HL-60/S4 (cell line): ENCODE data around the gene SUMO2.
"Not testable (repeated sequence)": the region's sequence is repeated elsewhere in the genome, so short reads cannot be mapped to it uniquely, and the experiment has no call there.

Experiments
- in situ Hi-C: fragments of 300-500 bp; cut with MboI; formaldehyde crosslinking; loops from 2 replicates; pipeline ENCODE4 v1.14.3; 2022; ENCODE audit warnings: low sequenced_read_pairs

Gene SUMO2

DNA sequence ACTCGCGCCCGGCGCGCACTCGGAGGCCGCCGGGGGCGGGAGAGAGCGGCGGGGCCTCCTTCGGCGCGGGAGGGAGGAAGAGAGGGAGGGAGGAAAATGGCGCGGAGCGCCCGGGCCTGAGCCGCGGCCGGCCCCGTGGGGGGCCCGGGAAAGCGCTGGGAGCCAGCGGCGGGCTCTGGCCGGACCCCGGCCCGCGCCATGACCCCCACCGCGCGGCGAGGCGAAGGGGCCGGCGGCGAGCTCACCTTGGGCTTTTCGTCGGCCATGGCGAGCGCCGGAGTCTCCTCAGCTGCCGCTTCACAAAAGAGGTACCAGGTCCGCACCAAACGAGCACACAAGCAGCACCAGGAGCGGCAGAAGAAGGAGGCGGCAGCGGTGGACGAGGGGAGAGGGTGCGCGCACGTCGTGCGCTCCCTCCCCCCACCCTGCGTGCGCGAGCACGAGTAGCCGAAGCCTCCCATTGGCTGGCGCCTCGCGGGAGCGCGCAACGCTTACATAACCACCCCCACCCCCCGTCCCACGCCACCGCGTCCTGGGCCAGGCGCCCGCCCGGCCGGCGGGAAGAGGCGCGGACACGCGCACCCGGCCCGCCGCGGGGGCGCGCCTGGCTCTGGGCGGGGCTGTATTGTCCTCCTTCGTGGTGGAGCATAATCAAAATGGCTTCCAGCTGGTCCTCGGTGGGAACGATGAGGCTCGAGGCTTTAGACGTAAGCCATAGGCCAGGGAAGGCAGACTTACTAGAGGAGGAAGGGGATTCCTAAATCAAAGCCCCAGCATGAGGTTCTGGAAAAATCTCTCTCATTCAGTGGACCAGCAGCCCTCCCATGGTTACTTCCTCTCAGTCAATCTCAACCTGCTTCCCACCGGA lies at the start of gene SUMO2:
TSS of gene SUMO2 (minus strand) at position 391 of the 868 bp plus-strand sequence. CDS start at position 266, 125 bp downstream.
- in situ Hi-C loops = no loop called here

DNA sequence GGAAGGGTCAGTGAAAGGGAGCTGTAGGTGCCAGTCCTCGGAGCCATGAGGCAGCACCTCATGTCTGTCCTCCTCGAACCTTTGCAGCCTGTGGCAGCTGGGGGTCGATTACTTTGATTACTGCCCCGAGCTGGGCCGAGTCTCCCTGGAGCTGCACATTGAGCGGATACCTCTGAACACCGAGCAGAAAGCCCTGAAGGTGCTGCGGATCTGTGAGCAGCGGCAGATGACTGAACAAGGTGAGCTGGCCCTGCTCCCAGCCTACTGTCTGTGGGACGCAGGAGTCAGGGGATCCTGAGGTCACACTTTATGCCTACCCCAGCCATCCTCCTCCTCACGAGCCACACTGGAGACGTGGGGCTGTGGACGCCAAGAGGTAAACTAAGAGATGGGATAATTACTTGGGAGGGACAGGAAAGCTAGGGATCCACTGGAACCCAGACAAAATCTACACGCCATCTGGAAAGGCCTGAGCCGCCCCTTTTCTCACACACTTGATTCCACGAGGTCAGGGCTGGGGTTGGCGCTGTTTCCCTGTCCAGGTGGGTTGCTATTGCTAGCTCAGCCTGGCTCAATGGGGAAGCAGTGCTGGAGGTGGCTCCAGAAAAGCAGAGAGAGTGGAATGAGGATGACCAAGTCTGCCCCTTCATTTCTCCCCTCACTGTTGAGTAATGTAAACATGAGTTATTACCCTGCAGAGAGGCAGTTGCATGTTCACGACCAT lies 49.1 kb upstream of the SUMO2 start:
- in situ Hi-C loops = no loop called here

DNA sequence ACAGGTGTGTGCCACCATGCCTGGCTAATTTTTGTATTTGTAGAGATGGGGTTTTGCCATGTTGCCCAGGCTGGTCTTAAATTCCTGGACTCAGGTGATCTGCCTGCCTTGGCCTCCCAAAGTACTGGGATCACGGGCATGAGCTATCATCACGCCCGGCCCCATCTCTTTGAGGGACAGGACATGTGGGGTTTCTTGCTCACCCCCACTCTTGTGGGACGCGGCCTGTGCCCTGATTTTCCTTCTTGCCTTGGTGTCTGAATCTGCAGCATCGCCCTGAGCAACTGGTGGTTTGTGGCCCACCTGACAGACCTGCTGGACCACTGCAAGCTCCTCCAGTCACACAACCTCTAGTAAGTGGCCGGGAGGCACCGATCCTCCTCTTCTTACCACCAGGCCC lies 48.3 kb upstream of the SUMO2 start:
- in situ Hi-C loops = no loop called here

DNA sequence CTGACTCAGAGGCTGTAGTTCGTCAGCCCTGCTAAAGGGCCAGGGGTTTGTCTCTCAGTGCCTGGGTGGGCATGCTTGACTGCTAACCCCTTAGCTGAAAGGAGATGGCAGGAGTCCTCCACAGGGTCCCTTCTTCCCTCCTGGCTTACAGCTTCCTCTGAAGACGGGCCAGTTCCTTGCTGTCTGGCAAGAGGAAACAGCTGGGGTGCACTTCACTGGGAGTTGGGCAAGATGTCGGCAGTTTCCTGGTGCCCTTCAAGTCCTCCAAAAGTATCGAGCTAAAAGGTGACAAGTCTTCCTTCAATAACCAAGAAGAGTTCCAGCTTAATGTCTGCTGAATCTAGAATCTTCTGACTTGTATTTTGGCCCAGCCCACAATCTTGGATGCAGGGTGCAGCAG lies 46.1 kb upstream of the SUMO2 start:
- in situ Hi-C loops = no loop called here

DNA sequence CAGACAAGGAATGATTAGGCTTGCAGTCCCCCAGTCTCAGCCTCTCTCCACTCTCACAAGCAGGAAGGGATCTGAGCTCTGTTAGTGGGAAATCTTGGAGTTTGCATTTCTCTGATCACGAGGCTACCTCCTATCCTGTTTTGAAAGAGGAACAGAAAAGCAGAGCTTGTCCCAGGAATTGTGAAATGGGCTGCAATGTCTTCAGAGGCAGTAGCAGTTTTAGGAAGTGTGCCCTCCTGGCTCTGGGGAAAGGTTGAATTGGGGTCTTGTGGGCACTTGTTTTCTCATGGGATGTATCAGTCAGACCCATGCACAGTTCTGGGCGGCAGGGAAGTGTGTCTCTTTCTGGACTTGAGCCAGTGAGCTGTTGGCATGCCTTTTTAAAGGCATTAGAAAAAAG lies 45.5 kb upstream of the SUMO2 start:
- in situ Hi-C loops = no loop called here

DNA sequence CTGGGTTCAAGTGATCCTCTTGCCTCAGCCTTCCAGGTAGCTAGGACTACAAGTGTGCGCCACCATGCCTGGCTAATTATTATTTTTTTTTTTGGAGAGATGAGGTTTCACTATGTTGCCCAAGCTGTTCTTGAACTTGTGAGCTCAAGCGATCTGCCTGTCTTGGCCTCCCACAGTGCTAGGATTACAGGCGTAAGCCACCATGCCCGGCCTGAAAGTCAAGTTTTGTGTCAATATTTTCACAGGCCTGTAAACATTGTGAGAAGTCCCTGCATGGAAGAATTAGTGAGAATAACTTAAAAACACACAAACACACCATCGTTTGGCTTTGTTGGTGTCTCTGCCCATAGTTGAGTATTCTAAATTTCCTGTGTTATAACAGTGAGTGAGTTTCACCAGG lies 45.0 kb upstream of the SUMO2 start:
- in situ Hi-C loops = no loop called here

DNA sequence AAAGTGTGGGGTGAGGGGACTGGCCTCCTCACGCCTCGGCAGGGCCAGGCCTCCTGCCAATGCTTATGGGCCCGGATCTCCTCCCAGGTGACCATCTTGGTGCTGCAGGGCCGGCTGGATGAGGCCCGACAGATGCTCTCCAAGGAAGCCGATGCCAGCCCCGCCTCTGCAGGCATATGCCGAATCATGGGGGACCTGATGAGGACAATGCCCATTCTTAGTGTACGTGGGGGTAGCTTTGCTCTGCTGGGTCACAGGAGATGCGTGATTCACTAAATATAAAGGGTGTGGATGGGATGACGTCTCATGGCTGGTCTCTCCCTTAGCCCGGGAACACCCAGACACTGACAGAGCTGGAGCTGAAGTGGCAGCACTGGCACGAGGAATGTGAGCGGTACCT lies 42.3 kb upstream of the SUMO2 start:
- in situ Hi-C loops = no loop called here

DNA sequence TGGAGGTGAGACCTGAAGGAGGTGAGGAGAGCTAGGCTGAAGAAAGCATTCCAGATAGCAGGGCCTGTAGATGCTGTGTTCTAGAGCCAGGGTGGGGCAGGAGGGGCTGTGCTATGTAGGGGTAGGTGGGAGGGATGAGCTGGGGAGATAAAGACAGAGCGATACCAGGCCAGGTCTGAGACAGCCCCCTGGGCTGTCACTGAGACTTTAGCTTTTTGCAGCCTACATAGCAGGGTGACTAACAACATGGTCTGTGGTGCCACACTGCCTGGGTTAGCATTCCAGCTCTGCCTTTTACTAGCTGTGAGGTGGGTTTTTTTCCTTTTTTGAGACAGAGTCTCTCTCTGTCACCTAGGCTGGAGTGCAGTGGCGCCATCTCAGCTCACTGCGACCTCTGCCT lies 37.1 kb upstream of the SUMO2 start:
- in situ Hi-C loops = no loop called here

DNA sequence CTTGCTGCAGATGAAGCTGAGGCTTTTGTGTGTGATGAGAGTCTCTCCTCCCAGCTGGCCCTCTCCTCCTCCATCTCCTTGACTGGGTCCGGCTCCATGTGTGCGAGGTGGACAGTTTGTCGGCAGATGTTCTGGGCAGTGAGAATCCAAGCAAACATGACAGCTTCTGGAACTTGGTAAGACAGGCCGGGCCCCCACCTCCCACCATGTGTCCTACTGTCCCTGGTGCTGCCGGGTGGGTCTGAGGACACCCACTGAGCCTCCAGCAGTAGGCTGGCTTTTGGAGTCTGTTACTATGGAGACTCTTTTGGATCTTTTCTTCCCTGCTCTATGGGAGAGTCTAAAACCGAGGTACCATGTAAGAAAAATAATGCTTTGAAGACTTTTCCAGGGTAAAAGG lies 35.4 kb upstream of the SUMO2 start:
- in situ Hi-C loops = no loop called here

DNA sequence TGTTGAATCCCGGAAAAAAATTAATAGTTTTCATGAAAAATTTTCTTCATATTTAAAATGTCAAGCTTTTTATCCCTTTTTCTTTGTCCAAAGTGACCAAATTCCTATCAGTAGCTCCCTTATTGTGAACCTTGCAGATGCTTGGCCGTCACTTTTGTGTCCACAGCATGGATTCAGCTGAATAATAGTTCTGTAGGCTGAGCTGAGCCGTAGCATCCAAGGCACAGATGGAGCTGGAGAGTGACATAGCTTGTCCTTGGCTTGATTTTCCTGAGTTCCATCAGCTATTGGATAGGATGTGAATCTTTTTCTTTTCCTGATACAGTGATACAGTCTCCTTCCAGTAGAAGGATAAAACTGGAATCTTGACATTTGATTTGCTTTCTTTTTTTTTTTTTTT lies 26.3 kb upstream of the SUMO2 start:
- in situ Hi-C loops = no loop called here

DNA sequence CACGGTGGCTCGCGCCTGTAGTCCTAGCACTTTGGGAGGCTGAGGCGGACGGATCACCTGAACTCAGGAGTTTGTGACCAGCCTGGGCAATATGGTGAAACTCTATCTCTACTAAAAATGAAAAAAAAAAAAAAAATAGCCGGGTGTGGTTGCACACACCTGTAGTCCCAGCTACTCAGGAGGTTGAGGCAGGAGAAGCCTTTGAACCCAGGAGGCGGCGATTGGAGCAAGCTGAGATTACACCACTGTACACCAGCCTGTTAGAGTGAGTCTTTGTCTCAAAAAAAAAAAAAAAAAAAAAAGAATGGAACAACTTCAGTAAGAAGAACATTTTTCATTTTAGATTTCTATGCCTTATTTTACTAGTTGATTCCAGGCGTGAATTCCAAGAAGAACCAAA lies 25.4 kb upstream of the SUMO2 start:
- in situ Hi-C loops = no loop called here

DNA sequence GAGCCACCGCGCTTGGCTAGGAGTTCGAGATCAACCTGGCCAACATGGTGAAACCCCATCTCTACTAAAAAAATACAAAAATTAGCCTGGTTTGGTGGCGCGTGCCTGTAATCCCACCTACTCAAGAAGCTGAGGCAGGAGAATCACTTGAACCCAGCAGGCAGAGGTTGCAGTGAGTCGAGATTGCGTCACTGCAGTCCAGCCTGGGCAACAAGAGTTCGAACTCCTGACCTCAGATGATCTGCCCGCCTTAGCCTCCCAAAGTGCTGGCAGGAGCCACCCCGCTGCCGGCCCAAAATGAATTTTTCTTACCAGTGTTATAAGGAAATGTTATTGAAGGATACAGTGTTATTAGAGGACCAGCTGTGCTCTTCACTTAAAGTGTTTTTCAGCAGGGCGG lies 25.0 kb upstream of the SUMO2 start:
- in situ Hi-C loops = no loop called here

DNA sequence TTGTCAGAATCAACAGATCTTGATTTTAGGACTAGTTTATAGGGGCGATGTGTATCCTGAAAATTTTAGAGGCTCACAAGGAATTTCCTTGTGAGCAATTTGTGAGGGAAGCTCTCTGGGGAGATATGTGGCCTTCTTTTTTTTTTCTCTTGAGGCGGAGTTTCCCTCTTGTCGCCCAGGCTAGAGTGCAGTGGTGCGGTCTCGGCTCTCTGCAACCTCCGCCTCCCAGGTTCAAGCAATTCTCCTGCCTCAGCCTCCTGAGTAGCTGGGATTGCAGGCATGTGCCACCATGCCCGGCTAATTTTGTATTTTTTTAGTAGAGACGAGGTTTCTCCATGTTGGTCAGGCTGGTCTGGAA lies 24.3 kb upstream of the SUMO2 start:
- in situ Hi-C loops = not testable (repeated sequence)

DNA sequence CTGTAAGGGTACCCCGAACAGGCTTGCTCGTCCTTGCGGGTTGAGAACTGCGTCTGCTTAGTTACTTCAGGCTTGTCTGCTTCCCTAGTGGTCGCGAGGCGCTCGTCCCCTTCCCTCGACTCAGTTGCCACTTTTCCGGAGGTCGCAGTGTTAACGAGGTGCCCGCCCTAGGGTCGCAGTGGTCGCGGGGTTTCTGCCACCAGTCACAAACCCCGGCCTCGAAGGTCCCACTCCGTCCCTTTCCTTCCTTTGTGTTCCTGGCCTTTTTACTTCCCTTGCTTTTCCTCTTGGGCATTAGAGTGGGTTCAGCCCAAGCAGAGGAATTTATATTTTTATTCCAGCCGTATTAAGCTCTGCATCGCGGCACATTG lies 23.0 kb upstream of the SUMO2 start:
- in situ Hi-C loops = no loop called here

DNA sequence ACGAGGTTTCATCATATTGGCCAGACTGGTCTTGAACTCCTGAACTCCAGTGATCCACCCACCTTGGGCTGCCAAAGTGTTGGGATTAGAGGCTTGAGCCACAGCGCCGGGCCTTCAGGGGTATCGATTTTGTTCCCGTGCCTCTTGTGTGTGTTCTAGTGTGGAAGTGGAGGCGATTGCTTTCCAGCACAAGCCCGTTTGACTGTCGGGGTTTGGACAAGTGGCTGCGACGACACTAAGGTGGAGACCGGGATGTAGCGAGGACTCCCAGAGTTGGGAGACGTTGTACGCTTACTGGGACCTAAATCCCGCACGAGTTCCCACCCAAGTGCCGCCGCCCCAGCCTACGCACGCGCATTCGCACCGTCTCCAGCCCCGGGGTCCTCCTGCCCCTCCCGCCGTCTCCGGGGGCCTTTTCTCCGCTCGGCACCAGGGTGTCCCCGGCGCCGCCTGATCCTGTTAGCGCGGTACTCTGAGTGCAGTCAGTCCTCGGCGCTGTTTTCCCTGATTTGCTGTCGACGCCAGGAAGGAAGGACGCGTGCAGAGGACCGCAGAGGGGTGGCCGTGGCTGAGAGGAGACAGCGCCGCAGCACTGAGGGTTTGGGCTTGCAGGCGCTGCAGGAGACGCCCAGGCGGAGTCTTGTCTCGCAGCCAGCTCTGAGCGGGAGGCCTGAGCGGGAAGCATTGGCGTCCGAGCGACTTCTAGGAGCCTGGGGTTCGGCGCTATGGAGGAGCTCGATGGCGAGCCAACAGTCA lies 22.5 kb upstream of the SUMO2 start, which contains the start of gene NUP85:
TSS of gene NUP85 (plus strand) at position 643 of the 756 bp plus-strand sequence. CDS start at position 726, 83 bp downstream.
- in situ Hi-C loops = no loop called here

DNA sequence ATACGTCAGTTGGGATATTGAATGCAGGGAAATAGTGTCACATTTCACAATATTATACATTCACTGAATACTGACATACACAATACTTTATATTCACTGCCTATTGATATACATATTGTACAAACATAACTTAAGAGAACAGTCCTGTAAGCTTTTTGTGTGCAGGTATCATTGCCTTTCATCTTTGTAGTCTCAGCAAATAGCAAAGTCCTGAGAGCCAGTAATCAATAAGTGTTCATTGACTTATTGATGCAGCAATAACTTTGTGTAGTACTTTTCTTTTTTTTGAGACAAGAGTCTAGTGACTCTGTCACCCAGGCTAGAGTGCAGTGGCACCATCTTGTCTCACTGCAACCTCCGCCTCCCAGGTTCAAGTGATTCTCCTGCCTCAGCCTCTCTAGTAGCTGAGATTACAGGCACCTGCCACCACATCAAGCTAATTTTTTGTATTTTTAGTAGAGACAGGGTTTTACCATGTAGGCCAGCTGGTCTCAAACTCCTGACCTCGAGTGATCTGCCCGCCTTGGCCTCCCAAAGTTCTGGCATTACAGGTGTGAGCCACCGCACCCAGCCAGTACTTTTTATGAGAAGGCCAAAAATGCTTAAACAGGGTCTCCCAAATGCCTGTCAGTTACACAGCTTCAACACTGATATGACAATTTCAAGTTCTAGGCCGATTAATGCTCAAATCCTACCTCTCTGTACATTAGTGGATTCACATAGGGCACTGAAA lies 17.3 kb upstream of the SUMO2 start:
- in situ Hi-C loops = loop anchor here (10.0 kb wide), 1 partner anchor 235 kb away; no protein-coding TSS in a partner anchor

DNA sequence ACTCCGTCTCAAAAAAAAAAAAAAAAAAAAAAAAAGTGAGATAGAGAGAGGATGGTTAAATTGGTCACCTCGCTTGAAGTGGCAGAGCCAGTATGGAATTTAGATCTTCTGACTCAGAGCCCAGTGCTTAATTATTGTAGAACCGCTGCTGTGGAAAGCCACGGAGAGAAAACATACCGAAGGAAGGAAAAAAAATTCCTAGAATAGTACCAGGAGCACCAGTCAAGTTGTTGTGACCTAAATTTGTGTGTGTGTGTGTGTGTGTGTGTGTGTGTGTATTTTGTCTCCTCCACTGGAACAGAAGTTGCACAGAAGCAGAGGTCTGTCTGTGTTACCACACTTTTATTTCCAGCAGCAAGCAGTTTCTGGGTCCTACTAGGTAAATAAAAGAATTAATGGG lies 12.1 kb upstream of the SUMO2 start:
- in situ Hi-C loops = loop anchor here (10.0 kb wide), 1 partner anchor 230 kb away; no protein-coding TSS in a partner anchor

DNA sequence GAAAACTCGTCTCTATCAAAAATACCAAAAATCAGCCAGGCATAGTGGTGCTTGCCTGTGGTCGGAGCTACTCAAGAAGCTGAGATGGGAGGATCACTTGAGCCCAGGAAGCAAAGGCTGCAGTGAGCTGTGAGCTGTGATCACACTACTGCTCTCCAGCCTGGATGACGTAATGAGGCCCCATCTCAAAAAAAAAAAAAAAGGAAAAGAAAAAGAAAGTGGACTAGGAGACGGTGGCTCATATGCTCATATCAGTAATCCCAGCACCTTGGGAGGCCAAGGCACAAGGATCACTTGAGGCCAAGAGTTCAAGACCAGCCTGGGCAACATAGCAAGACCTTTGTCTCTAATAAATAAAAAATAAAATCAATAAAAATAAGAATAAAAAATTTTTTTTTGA lies 8.8 kb upstream of the SUMO2 start:
- in situ Hi-C loops = loop anchor here (10.0 kb wide), 1 partner anchor 227 kb away; no protein-coding TSS in a partner anchor

DNA sequence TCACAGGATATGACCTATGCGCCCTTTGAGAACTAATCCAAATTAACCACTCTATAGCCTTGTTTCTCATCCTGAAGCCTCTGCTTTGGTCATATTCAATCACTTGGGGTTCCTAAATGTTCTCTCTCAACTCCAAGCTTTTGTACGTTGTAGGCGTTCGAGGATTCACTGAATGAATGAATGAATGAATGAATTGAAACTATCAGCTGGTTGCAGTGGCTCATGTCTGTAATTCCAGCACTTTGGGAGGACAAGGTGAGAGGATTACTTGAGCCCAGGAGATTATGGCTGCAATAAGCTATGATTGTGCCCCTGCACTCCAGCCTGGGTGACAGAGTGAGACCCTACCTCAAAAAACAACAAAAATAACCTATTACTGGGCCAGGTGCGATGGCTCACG lies 5.9 kb upstream of the SUMO2 start:
- in situ Hi-C loops = no loop called here

DNA sequence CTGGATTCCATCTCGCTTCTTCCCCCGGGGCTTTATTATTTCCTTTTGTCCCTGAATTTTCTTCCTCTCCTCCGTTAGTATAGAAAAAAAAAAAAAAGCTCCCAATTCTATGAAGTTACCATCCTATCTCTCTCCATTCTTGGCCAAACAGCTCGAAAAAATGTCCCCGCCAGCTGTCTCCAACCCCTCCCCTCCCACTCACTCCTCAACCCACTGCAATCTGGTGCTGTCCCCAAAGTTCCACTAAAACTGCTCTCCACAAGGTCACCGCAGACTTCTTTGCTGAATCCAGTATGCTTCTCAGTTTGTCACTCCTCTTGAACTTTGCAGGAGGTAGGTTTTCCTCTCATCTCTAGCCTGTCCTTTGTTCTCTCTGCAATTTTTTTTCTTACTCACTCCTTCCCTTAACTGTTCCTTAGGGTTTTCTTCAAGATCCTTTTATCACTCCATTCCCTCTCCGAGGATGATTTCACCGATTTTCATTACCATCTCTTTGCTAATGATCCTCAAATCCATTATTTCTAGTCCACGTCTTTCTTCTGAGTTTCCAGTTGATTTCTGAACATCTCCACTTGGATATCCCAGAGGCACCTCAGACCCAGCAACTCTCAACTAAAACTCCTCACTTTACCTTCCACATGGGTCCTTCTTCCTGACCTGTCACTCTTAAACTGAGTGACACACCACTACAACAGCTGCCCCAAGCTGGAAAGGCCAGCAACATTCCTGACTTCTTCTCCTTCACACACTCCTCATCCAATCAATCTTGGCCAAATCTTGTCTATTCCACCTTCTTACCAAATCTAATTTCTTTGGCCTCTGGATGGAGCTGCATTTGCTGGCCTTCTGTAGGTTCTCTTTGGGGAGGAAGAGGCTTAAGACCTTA lies 1.5 kb upstream of the SUMO2 start:
- in situ Hi-C loops = no loop called here
